Thyroid gland (tissue), 4 donors: Measurements from ENCODE around the gene HPCA. TPM values are rescaled to one million over a fixed set of nuclear protein-coding genes. Genes with fewer than 3 reads are reported as not detected.
A peak's percentile ranks its signal among the peaks of the same experiment; 100 is the strongest.

Experiments
- DNase-seq, 2 donors: peaks; one replicate each; pipeline ENCODE4 v3.0.0-alpha.2; 2019
- H3K27ac ChIP-seq, 3 donors: fragments of 200-600 bp; sonication (generic); 1 replicate in 2 of 3; 2 replicates in 1 of 3; pipeline ENCODE4 v1.5.1; 2016 to 2019; ENCODE audit warnings: mild to moderate bottlenecking in 1 of 3, moderate library complexity in 1 of 3
- H3K27me3 ChIP-seq: fragments of 200-600 bp; sonication (generic); one replicate; pipeline ENCODE4 v1.5.1; 2019
- H3K36me3 ChIP-seq, 2 donors: fragments of 200-600 bp; sonication (generic); one replicate each; pipeline ENCODE4 v1.5.1; 2016 to 2019
- H3K4me1 ChIP-seq, 2 donors: fragments of 200-600 bp; sonication (generic); one replicate each; pipeline ENCODE4 v1.5.1; 2017 to 2019
- H3K4me3 ChIP-seq, 3 donors: fragments of 200-600 bp; sonication (generic); replicated peaks in 1 of 3; 1 replicate in 2 of 3; 2 replicates in 1 of 3; pipeline ENCODE4 v1.5.1; 2016; ENCODE audit warnings: mild to moderate bottlenecking in 1 of 3
- H3K9me3 ChIP-seq: fragments of 200-600 bp; sonication (generic); one replicate; pipeline ENCODE4 v1.5.1; 2017
- CTCF ChIP-seq, 6 experiments: fragments of 200-600 bp in 3 of 6; fragments of 450-650 bp in 3 of 6; sonication (generic) in 3 of 6; IDR thresholded peaks; one replicate each; pipeline ENCODE4 v1.5.1; 2016 to 2019; ENCODE audit warnings: antibody characterized with exemption in 6 of 6, mild to moderate bottlenecking in 2 of 6, inconsistent platforms in 1 of 6, moderate library complexity in 1 of 6
- POLR2A ChIP-seq, 2 donors: fragments of 450-650 bp; IDR thresholded peaks; one replicate each; pipeline ENCODE4 v1.6.1; 2017; ENCODE audit warnings: antibody characterized with exemption in 2 of 2, mild to moderate bottlenecking in 2 of 2, moderate library complexity in 1 of 2
- WGBS, 2 donors: methylation state at CpG; one replicate each; pipeline ENCODE4 v1.1.5; 2017; 5-methylcytosine and 5-hydroxymethylcytosine counted together
- intact Hi-C: fragments of 100-400 bp; cut with DNase I; formaldehyde crosslinking; loops from one replicate; pipeline ENCODE4 v1.15.1; 2023
- total RNA-seq, 4 donors: library from RNA; depleted of rRNA; stranded (reverse); fragments of >200 nt; gene quantifications; one replicate each; pipeline ENCODE4 v1.2.3, GENCODE V29; 2016

The HPCA gene
- not detected for total RNA-seq

- H3K4me1 ChIP-seq, result peaks cover 0 to 12% of the 10 kb centered on the region in 2 donors
- peak; percentile 53 to 56 for DNase-seq
- TF ChIP-seq CTCF (IDR thresholded peaks at IDR 0.05), result peak in 4 of 6 experiments; percentile 15 to 44 (median 36)
- no peak for TF ChIP-seq POLR2A (IDR thresholded peaks at IDR 0.05)
- peaks cover 11% of the 10 kb centered on the region for H3K27me3 ChIP-seq
- no peak within 1 kb of the TSS for H3K27ac ChIP-seq
- peak within 1 kb of the TSS in 1 of 3 donors; percentile 10 for H3K4me3 ChIP-seq
- no peaks in the 10 kb centered on the region for H3K9me3 ChIP-seq
- intact Hi-C loops, result no loop called here
- H3K36me3 ChIP-seq, result no peaks in the 10 kb centered on the region
- WGBS, 2 donors, result 13 to 17% methylated on average over 4 to 6 of the region's 79 CpGs
Measured at GRCh38 chr1:32886004-32886827, at the start of gene HPCA. Gene HPCA, plus strand, starts transcription at chr1:32886491. Its CDS starts 2,408 bp downstream, at chr1:32888899.

- H3K4me3 ChIP-seq, result no peak overlapping the region
- no peaks in the 10 kb centered on the region for H3K9me3 ChIP-seq
- H3K4me1 ChIP-seq, result no peaks in the 10 kb centered on the region
- WGBS, 2 donors, result 47% methylated on average over 2 of the region's 2 CpGs
- no peaks in the 10 kb centered on the region for H3K27me3 ChIP-seq
- no peak overlapping the region for H3K27ac ChIP-seq
- peaks cover 0 to 16% of the 10 kb centered on the region in 2 donors for H3K36me3 ChIP-seq
- DNase-seq, result no peak
- TF ChIP-seq POLR2A (IDR thresholded peaks at IDR 0.05) (no peak), CTCF (IDR thresholded peaks at IDR 0.05) (no peak)
- intact Hi-C loops, result no loop called here
Measured at GRCh38 chr1:32848354-32849063, 37.8 kb upstream of the HPCA start.

- Histone ChIP-seq H3K4me3 (no peak overlapping the region), H3K4me1 (no peaks in the 10 kb centered on the region), H3K36me3 (peaks cover 19 to 34% of the 10 kb centered on the region in 2 donors), H3K9me3 (no peaks in the 10 kb centered on the region), H3K27me3 (no peaks in the 10 kb centered on the region), H3K27ac (no peak overlapping the region)
- intact Hi-C loops, result no loop called here
- TF ChIP-seq CTCF (IDR thresholded peaks at IDR 0.05) (no peak), POLR2A (IDR thresholded peaks at IDR 0.05) (no peak)
- DNase-seq, result no peak
- 94 to 96% methylated on average over 13 of the region's 13 CpGs for WGBS, 2 donors
Measured at GRCh38 chr1:32855861-32856617, 30.3 kb upstream of the HPCA start.

- Histone ChIP-seq H3K27me3 (no peaks in the 10 kb centered on the region), H3K9me3 (no peaks in the 10 kb centered on the region), H3K4me3 (no peak overlapping the region), H3K4me1 (peaks cover 7 to 8% of the 10 kb centered on the region in 2 donors), H3K36me3 (peaks cover 19 to 30% of the 10 kb centered on the region in 2 donors), H3K27ac (no peak overlapping the region)
- intact Hi-C loops, result no loop called here
- DNase-seq, result no peak
- WGBS, 2 donors, result 91 to 92% methylated on average over 2 of the region's 2 CpGs
- TF ChIP-seq CTCF (IDR thresholded peaks at IDR 0.05), result no peak
- TF ChIP-seq POLR2A (IDR thresholded peaks at IDR 0.05), result no peak
Measured at GRCh38 chr1:32858136-32858535, 28.2 kb upstream of the HPCA start.
